ENCODE data around the gene CLRN1. TPM values are rescaled to one million over a fixed set of nuclear protein-coding genes. Genes with fewer than 3 reads are reported as not detected.

Gene CLRN1, protein sequence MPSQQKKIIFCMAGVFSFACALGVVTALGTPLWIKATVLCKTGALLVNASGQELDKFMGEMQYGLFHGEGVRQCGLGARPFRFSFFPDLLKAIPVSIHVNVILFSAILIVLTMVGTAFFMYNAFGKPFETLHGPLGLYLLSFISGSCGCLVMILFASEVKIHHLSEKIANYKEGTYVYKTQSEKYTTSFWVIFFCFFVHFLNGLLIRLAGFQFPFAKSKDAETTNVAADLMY
- total RNA-seq (2022; extraction: Qiagen RNA extraction) = not detected in 5 replicates

DNA sequence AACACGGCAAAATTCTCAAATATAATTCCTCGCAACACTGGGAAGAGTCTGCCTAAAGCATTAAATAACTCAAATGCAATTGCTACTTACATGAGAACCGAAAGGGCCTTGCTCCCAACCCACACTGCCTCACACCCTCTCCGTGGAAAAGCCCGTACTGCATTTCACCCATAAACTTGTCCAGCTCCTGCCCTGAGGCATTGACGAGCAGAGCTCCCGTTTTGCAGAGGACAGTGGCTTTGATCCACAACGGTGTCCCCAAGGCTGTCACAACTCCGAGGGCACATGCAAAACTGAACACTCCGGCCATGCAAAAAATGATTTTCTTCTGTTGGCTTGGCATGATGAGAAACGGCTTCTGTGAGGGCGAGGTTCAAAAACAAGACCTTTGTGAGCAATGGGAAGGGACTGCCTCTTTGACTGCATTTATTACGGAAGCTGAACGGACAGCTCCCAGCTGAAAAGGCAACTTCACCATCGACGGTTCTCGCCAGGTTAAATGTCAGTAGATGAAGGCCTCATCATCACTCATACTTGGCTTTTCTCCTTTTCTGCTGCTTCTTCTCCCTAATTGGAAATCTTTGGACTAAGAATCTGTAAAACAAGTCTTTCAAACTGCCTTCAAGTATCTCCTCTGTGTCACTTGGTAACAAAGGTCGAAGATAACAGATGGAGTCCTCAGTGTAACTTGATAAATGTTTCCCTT, at the start of gene CLRN1:
CLRN1 (minus strand) TSS at position 362 of the 706 bp plus-strand sequence; CDS start at position 343, 19 bp downstream.

GRCh38 chr3:150905339-150905738, 67.2 kb downstream of the CLRN1 start, which contains the start of gene MINDY4B:
Gene MINDY4B, minus strand, starts transcription at chr3:150905439. Its CDS starts 0 bp downstream, at chr3:150905439.

Other genes starting within 250 kb of the CLRN1 start
- 14.4 to 17.9 TPM (median 17.8 TPM) in 5 replicates for gene SIAH2, start 209.6 kb downstream of the CLRN1 start, total RNA-seq (2022; extraction: Qiagen RNA extraction)
- gene MINDY4B, start 67.3 kb downstream of the CLRN1 start, total RNA-seq (2022; extraction: Qiagen RNA extraction) = not detected in 5 replicates
- 0.32 to 0.90 TPM (median 0.42 TPM) in 5 replicates for gene MED12L, start 112.9 kb upstream of the CLRN1 start, total RNA-seq (2022; extraction: Qiagen RNA extraction)
- not detected in 5 replicates for gene GPR171, start 230.5 kb upstream of the CLRN1 start, total RNA-seq (2022; extraction: Qiagen RNA extraction)